Fibroblast of mammary gland (primary cell): ENCODE results near the gene ZNF438.

Experiments
- DNase-seq: peaks from one replicate; pipeline ENCODE4 v3.0.0-alpha.2; 2010; ENCODE audit warnings: low read depth
- H3K4me3 ChIP-seq: 2 replicates; pipeline ENCODE4 v1.5.1; 2011; ENCODE audit warnings: low read depth, mild to moderate bottlenecking, low read length, moderate library complexity; ENCODE audit not compliant: control insufficient read depth
- CTCF ChIP-seq: conservative IDR thresholded peaks from 2 replicates; pipeline ENCODE4 v1.5.1; 2011; ENCODE audit warnings: low read depth, low read length, inconsistent platforms; ENCODE audit not compliant: control insufficient read depth, insufficient read depth

Gene ZNF438

GRCh38 chr10:30898964-30899363, 132.7 kb downstream of the ZNF438 start:
- DNase-seq = no peak
- no peak for TF ChIP-seq CTCF
- H3K4me3 ChIP-seq = no peak overlapping the region

GRCh38 chr10:30897547-30897946, 134.1 kb downstream of the ZNF438 start:
- DNase-seq = no peak
- H3K4me3 ChIP-seq = no peak overlapping the region
- TF ChIP-seq CTCF = no peak

GRCh38 chr10:30897048-30897447, 134.6 kb downstream of the ZNF438 start:
- no peak for DNase-seq
- H3K4me3 ChIP-seq = no peak overlapping the region
- TF ChIP-seq CTCF = no peak

- H3K4me3 ChIP-seq = no peak overlapping the region
- DNase-seq = no peak
- no peak for TF ChIP-seq CTCF
Measured at GRCh38 chr10:30894221-30894620, 137.4 kb downstream of the ZNF438 start.

- no peak overlapping the region for H3K4me3 ChIP-seq
- no peak for TF ChIP-seq CTCF
- peak; percentile 34 for DNase-seq
Measured at GRCh38 chr10:30893208-30893607, 138.5 kb downstream of the ZNF438 start.

- H3K4me3 ChIP-seq = no peak overlapping the region
- TF ChIP-seq CTCF = no peak
- no peak for DNase-seq
Measured at GRCh38 chr10:30887839-30888238, 143.8 kb downstream of the ZNF438 start.

GRCh38 chr10:30885423-30885822, 146.2 kb downstream of the ZNF438 start:
- DNase-seq = no peak
- no peak for TF ChIP-seq CTCF

More at GRCh38 chr10:30885423-30885822, 146.2 kb downstream of the ZNF438 start:
- H3K4me3 ChIP-seq = no peak overlapping the region
